ENCODE measurements around the gene CATSPERE. TPM values are rescaled to one million over a fixed set of nuclear protein-coding genes. Genes with fewer than 3 reads are reported as not detected.
"Not testable (repeated sequence)": the region's sequence is repeated elsewhere in the genome, so short reads cannot be mapped to it uniquely, and the experiment has no call there.

The CATSPERE gene
- total and polyA plus RNA-seq, 12 donors: 0.18 to 2.6 (median 1.2) TPM

GRCh38 chr1:244496186-244496585 is 35.1 kb downstream of the CATSPERE start:
- Histone ChIP-seq H3K4me1 (replicated peaks in 1 of 2) (no peaks in the 10 kb centered on the region), H3K27me3 (no peaks in the 10 kb centered on the region), H3K27ac (no peak overlapping the region), H3K9me3 (replicated peaks in 1 of 3) (no peaks in the 10 kb centered on the region), H3K4me3 (no peak overlapping the region), H3K36me3 (replicated peaks in 1 of 2) (no peaks in the 10 kb centered on the region)
- peak in 2 of 7 donors; percentile 26 to 29 for DNase-seq
- no peak for TF ChIP-seq POLR2A (IDR thresholded peaks at IDR 0.05)
- no peak for TF ChIP-seq CTCF (IDR thresholded peaks at IDR 0.05)
- 43 to 75% (median 60%) methylated on average over 1 of the region's 1 CpG for WGBS, 4 donors
- intact Hi-C loops (cut with DNase I): no loop called here

DNA sequence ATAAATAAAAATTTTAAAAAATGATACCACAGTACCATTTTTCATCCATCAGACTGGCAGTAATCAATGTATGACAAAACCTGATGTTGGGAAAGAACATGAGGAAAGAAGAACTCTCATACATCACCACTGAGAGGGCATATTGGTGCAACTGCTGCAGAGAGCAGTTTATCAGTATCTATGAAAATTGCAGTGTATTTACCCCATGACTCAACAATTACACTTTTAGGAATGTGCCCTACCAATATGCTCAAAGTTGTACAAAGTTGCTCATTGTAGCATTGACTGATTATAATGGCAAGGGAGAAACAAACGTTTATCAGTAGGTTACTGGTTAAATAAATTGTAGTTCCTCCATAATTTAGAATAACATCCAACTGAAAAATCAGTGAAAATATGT is 36.7 kb downstream of the CATSPERE start:
- H3K27ac ChIP-seq: no peak overlapping the region
- DNase-seq: no peak
- WGBS, 4 donors: 48 to 56% (median 54%) methylated on average over 1 of the region's 1 CpG
- no peak overlapping the region for H3K4me3 ChIP-seq
- no peaks in the 10 kb centered on the region for H3K4me1 ChIP-seq (replicated peaks in 1 of 2)
- TF ChIP-seq POLR2A (IDR thresholded peaks at IDR 0.05): no peak
- no peak for TF ChIP-seq CTCF (IDR thresholded peaks at IDR 0.05)
- intact Hi-C loops (cut with DNase I): no loop called here
- no peaks in the 10 kb centered on the region for H3K27me3 ChIP-seq
- H3K9me3 ChIP-seq (replicated peaks in 1 of 3): no peaks in the 10 kb centered on the region
- no peaks in the 10 kb centered on the region for H3K36me3 ChIP-seq (replicated peaks in 1 of 2)

- H3K36me3 ChIP-seq (replicated peaks in 1 of 2); intact Hi-C loops (cut with DNase I); H3K27ac ChIP-seq; H3K4me1 ChIP-seq (replicated peaks in 1 of 2); H3K27me3 ChIP-seq; H3K4me3 ChIP-seq; H3K9me3 ChIP-seq (replicated peaks in 1 of 3); DNase-seq: not testable (repeated sequence)
- WGBS, 4 donors: 81 to 88% (median 84%) methylated on average over 2 of the region's 2 CpGs
These were observed 38.4 kb downstream of the CATSPERE start for GRCh38 chr1:244499484-244499883.

- H3K4me3 ChIP-seq; DNase-seq; H3K4me1 ChIP-seq (replicated peaks in 1 of 2); H3K27me3 ChIP-seq; H3K9me3 ChIP-seq (replicated peaks in 1 of 3); H3K27ac ChIP-seq; intact Hi-C loops (cut with DNase I); H3K36me3 ChIP-seq (replicated peaks in 1 of 2): not testable (repeated sequence)
- WGBS, 4 donors: 79 to 90% (median 87%) methylated on average over 4 of the region's 4 CpGs
These were observed 39.4 kb downstream of the CATSPERE start for GRCh38 chr1:244500515-244500914.

DNA sequence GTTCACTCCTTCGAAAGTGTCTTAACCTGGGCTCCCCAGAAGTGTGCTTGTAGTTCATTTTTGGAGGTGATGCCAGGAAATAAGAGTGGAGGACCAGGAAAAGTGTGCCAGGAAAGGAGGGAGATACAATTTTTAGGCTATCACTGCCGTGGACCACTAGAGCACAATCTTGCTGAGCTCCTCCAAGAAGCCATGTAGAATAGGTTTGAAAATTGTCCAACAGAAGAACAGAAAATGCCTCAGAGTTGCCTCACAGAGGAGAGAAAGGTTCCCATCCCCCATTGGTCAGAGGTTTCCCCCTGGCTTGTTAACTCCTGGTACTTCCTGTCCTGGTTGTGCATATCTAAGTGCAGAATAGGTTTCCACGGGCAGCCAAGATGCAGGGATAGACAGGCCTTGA is 41.6 kb downstream of the CATSPERE start:
- Histone ChIP-seq H3K9me3 (replicated peaks in 1 of 3) (no peaks in the 10 kb centered on the region), H3K4me1 (replicated peaks in 1 of 2) (no peaks in the 10 kb centered on the region), H3K36me3 (replicated peaks in 1 of 2) (no peaks in the 10 kb centered on the region), H3K4me3 (no peak overlapping the region), H3K27ac (no peak overlapping the region), H3K27me3 (no peaks in the 10 kb centered on the region)
- intact Hi-C loops (cut with DNase I): no loop called here
- DNase-seq: no peak
- 78 to 85% (median 82%) methylated on average over 3 of the region's 3 CpGs for WGBS, 4 donors
- TF ChIP-seq POLR2A (IDR thresholded peaks at IDR 0.05) (no peak), CTCF (IDR thresholded peaks at IDR 0.05) (no peak)

Data from adrenal gland (tissue), 12 donors.